A204.1 (cell line): ENCODE measurements around the gene ARHGEF40.

Experiments
- FAIRE-seq: peaks from 2 replicates; lab custom pipeline; 2012; peaks lifted over from hg19 to GRCh38; lab: Jason Lieb, UNC

ARHGEF40 gene

GRCh38 chr14:21070083-21070609, at the start of gene ARHGEF40:
TSS of gene ARHGEF40 (plus strand) at chr14:21070304. CDS start at chr14:21070397, 93 bp downstream.
- no peak for FAIRE-seq

GRCh38 chr14:21020977-21021545, 49.0 kb upstream of the ARHGEF40 start:
- no peak for FAIRE-seq

GRCh38 chr14:21022686-21023085, 47.4 kb upstream of the ARHGEF40 start:
- no peak for FAIRE-seq

- no peak for FAIRE-seq
Measured at GRCh38 chr14:21023174-21023573, 46.9 kb upstream of the ARHGEF40 start.

GRCh38 chr14:21023817-21024584, 46.1 kb upstream of the ARHGEF40 start:
- no peak for FAIRE-seq

- no peak for FAIRE-seq
Measured at GRCh38 chr14:21024585-21025370, 45.3 kb upstream of the ARHGEF40 start, which contains the start of gene NDRG2. TSS of gene NDRG2 (minus strand) at chr14:21025061. CDS start at chr14:21023315, 1,746 bp downstream.

- no peak for FAIRE-seq
Measured at GRCh38 chr14:21025371-21026273, 44.5 kb upstream of the ARHGEF40 start.

GRCh38 chr14:21026274-21026987, 43.7 kb upstream of the ARHGEF40 start:
- no peak for FAIRE-seq

GRCh38 chr14:21026988-21027315, 43.2 kb upstream of the ARHGEF40 start:
- no peak for FAIRE-seq

- no peak for FAIRE-seq
Measured at GRCh38 chr14:21029917-21030316, 40.2 kb upstream of the ARHGEF40 start, which contains the start of gene TPPP2. TSS of gene TPPP2 (plus strand) at chr14:21030217. CDS start at chr14:21030582, 365 bp downstream.

- FAIRE-seq = no peak
Measured at GRCh38 chr14:21030531-21030930, 39.6 kb upstream of the ARHGEF40 start.

GRCh38 chr14:21032326-21033132, 37.6 kb upstream of the ARHGEF40 start:
- no peak for FAIRE-seq

- FAIRE-seq = no peak
Measured at GRCh38 chr14:21033133-21033698, 36.9 kb upstream of the ARHGEF40 start.

GRCh38 chr14:21034707-21035106, 35.4 kb upstream of the ARHGEF40 start, which contains the start of gene RNASE13:
TSS of gene RNASE13 (minus strand) at chr14:21034807. CDS start at chr14:21034288, 519 bp downstream.
- no peak for FAIRE-seq

GRCh38 chr14:21036751-21037150, 33.4 kb upstream of the ARHGEF40 start:
- FAIRE-seq = no peak

GRCh38 chr14:21037156-21037555, 32.9 kb upstream of the ARHGEF40 start:
- no peak for FAIRE-seq

- FAIRE-seq = no peak
Measured at GRCh38 chr14:21038441-21039422, 31.4 kb upstream of the ARHGEF40 start.

- no peak for FAIRE-seq
Measured at GRCh38 chr14:21039585-21040369, 30.3 kb upstream of the ARHGEF40 start.
